GDM1 (cell line): Measurements from ENCODE around the gene ZNF121.
"Not testable (repeated sequence)": the region's sequence is repeated elsewhere in the genome, so short reads cannot be mapped to it uniquely, and the experiment has no call there.

Experiments used
- DNase-seq: peaks from one replicate; lab custom pipeline; 2025; lab: John Stamatoyannopoulos, UW

ZNF121 gene

DNA sequence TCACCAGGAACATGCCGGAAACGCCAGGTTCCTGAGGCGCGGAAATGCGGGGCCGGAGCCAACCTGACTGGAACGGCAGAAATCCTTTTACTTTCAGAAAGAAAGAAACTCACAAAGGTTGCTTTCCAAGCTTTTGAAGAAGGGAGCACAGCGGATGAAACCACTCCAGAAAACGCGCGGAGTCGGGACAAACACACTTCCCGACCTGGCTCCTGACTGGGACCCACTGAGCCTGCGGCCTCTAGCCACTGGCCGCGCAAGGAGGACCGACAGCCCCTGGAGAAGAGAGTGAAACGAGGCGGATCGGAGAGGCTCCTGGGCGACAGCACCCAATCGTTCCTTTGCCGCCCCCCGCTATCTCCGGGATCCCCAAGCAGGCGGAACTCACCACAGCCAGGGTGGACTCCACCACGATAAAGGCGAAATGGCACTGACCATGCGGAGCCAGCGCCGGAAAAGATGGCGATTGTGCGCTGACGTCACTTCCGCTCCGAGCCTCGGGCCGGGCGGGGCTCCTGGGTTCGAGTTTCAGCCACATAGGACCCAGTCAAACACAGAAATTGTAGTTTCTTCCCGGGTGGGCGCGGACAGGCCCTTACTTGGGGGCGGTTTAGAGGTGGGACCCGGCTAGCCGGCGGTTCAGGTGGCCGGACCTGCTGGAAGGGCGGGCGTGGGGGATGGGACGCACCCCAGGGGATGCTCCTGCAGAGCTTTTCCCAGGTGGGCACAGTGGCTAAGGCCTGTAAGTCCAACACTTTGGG lies at the start of gene ZNF121:
ZNF121 (minus strand) TSS at position 432 of the 761 bp plus-strand sequence. CDS start 16,407 bp downstream, outside the sequence.
- DNase-seq = peak; percentile 63

DNA sequence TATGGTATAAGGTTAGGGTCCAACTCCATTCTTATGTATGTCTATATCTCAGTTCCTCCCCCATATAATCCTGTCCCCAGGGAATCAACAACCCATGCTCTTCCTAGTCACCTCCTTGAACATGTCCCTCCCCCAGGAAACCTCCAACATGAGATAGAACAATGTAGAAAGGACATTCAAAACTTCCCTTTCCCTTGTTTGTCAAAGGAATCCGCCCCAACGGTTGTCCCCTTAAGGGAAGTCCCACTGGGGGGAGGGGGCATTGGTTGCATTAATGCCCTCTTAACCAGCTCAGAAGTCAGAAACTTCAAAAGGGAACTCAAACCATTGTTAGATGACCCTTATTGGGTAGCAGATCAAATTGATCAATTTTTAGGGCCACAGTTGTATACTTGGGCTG lies 43.6 kb upstream of the ZNF121 start:
- peak; percentile 18 for DNase-seq

DNA sequence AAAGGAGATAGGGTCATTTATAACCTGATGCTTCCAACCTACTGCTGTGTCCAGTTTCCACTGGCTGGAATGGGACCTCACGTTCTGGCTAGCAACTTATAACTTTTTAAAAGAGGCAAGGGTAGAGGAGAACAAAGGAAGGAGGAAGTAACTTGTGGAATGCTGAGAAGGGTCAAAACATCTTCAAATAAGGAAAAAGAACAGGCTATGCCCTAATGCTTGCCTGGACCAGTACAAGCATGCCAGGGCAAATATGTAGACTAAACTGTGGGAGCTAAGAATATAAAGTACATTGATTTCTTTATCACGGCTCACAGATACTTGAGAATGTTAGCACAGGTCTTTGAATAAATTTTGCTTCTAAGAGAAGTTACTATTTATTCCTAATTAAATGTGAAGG lies 38.2 kb upstream of the ZNF121 start:
- no peak for DNase-seq

DNA sequence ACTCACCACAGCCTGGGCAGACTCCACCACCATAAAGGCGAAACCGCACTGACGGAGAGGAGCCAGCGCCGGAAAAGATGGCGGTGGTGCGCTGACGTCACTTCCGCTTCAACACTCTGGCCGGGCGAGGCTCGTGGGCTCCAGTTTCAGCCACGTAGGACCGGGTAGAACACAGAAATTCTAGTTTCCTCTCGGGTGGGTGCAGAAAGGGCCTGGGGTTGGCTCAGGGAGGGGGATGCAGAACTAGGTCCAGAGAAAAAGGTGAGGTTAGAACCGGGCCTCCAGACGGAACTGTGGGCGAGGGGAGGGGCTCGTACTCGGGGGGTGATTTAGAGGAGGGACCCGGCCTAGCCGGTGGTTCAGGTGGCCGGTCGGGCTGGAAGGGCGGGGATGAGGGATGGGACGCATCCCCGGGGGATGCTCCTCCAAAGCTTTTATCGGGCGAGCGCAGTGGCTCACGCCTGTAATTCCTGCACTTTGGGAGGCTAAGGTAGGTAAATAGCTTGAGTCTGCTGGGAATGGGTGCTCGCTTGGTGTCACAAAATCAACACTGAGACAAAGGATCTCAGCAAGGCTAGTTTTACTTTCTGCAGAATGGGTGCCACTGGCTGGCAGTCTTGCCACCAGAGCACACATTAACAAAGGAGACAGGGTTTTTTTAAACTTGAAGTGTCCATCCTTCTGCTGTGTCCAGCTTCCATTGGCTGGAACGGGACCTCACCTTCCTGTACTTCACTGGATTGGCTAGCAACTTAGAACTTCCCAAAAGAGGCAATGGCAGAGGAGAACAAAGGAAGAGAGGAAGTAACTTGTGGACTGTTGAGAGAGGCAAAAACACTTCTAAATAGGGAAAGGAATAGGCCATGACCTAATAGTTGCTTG lies 37.1 kb upstream of the ZNF121 start, which contains the start of gene ZNF561:
ZNF561 (minus strand) TSS at position 77 of the 882 bp plus-strand sequence. CDS start 1,776 bp downstream, outside the sequence.
- peak; percentile 84 for DNase-seq

DNA sequence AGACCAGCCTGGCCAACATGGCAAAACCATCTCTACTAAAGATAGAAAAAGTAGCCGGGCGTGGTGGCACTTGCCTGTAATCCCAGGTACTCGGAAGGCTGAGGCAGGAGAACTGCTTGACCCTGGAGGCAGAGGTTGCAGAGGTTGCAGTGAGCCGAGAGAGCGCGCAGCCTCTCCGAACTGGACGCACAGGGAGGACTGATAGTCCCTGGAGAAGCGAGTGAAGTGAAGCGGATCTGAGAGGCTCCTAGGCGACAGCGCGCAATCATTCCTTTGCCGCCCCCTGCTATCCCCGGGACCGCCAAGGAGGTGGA lies 36.5 kb upstream of the ZNF121 start:
- no peak for DNase-seq

DNA sequence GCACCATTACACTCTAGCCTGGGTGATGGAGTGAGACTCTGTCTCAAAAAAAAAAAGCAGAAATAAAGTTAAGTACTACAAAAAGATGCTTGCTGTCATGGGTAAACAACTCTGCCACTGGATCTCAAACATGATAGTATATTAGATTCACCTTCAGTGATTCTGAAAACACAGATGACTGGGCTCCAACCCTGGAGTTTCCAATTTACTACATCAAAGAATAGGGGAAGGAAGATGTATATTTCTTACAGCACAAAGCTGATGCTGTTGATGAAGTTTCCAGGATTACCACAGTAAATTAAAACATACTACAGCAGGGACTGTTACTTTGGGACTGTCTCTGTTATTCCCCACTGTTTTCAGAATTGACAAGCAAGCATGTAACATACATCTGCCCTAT lies 31.5 kb upstream of the ZNF121 start:
- no peak for DNase-seq

DNA sequence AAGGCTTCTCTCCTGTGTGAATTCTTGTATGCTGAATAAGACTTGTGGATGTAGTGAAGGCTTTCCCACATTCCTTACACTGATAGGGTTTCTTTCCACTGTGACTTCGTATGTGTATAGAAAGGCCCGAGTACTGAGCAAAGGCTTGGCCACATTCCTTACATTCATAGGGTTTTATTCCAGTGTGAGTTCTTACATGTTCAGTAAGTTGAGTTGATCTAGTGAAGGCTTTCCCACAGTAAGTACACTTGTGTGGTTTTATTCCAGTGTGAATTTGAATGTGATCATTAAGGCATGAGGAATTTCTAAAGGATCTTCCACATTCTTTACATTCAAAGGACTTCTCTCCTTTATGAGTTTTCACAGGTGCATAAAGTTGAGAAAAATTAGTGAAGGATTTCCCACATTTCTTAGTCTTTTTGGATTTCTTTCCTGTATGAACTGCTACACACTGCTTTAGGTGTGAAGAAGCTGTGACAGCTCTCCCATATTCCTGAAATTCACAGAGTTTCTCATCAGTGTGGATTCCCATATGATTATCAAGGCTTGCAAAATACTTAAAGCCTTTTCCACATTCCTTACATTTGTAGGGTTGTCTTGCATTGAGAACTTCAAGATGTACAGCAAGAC lies 26.3 kb upstream of the ZNF121 start:
- DNase-seq = no peak

DNA sequence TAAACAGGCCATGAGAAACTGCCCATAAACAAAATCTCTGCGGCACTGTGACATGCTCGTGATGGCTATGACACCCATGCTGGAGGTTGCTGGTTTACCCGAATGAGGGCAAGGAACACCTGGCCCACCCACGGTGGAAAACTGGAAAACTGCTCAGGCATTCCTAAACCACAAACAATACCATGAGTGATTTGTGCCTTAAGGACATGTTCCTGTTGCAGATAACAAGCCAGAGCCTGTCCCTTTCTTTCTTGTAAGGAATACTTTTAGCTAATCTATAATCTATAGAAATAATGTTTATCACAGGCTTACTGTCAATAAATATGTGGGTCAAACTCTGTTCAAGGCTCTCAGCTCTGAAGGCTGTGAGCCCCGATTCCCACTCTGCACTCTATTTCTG lies 24.6 kb upstream of the ZNF121 start:
- no peak for DNase-seq

DNA sequence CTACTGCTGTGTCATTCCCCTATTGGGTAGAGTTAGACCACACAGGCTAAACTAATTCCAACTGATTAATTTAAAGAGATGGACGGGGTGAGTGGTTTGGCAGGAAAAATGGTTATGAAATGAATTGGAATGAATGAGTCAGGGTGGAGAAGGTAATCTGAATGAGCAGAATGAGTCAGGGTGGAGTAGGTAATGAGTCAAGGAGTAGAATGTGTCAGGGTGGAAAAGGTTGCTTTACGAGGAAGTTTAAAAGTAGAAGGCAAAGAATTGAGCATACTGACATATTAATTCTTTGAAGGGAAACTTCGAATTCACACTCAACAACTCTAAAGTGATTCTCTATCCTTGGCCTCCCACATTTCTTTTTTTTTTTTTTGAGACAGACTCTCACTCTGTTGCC lies 12.7 kb upstream of the ZNF121 start:
- no peak for DNase-seq

DNA sequence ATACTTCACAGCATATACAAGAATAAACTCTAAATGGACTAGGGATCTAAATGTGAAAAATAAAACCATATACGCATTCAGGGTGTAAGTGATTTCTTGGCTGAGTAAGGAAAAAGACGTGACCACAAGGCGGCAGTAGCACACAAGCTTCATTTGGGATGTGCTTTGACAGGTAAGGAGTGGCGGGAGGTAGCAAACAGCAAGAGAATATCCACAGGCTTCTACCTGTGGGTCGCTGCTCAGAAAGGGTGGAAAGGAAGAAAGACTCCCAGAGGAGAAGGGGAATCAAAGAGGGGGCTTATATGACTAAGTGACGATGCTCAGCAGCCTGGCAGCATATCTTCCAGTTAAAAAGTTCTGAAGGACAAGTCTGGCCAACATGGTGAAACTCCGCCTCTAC lies 2.5 kb upstream of the ZNF121 start:
- peak; percentile 66 for DNase-seq

DNA sequence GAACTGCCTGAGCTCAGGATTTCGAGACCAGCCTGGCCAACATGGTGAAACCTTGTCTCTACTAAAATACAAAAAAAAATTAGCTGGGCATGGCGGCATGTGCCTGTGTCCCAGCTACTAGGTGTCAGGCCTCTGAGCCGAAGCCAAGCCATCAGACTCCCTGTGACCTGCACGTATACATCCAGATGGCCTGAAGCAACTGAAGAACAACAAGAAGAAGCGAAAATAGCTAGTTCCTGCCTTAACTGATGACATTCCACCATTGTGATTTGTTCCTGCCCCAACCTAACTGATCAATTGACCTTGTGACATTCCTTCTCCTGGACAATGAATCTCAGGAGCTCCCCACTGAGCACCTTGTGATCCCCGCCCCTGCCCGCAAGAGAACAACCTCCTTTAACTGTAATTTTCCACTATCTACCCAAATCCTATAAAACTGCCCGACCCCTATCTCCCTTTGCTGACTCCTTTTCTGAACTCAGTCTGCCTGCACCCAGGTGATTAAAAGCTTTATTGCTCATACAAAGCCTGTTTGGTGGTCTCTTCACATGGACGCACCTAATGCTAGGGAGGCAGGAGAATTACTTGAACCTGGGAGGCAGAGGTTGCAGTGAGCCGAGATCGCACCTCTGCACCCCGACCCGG lies 2.1 kb downstream of the ZNF121 start:
- DNase-seq = not testable (repeated sequence)

DNA sequence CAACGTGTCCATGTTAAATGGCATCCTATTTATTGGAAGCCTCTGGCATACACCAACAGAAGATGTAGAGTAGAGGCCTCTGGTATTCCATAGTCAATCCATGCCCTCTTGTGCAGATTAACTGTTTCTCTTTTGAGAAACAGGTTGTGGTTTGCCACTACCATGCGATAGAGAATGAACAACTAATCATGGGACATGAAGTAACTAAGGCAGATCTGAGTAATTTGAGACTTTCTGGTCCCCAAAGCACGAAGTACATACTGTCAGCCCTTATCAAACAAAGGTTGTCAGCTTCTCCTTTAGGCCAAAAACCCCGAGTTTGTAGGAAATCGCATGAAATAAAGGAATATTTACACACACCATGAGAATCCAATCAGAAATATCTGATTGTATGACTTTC lies 3.6 kb downstream of the ZNF121 start:
- DNase-seq = no peak

DNA sequence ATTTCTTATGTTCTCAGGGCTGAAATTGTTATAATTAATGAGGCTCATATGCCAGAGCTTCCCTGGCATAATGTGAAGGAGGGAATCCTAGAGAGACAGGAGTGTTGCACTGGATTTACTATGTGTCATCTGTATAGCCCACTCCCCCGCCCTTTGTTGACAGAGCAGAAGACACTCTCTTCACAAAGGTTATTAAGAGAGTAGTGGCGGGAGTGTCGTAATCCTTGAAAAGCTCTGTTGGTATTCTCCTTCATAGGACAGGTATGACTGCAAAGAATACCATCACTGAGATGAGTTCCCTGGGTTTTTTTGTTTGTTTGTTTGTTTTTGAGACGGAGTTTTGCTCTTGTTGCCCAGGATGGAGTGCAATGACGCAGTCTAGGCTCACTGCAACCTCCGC lies 14.0 kb downstream of the ZNF121 start:
- no peak for DNase-seq

DNA sequence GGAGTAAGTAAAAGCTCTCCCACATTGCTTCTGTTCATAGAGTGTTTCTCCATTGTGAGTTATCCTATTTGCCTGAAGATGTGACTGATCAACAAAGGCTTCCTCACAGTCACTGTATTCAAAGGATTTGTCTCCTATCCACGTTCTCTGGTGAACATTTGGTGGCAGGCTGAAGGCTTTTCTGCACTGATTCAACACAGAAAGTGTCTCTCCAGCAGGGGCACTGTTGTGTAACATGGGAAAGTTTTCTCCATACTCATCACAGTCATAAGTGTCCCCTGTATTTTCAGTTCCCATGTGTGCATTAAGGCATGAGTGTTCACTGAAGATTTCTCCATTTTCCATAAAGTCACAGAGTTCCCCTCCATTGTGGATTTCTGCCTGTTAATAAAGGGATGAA lies 17.6 kb downstream of the ZNF121 start:
- DNase-seq = no peak

DNA sequence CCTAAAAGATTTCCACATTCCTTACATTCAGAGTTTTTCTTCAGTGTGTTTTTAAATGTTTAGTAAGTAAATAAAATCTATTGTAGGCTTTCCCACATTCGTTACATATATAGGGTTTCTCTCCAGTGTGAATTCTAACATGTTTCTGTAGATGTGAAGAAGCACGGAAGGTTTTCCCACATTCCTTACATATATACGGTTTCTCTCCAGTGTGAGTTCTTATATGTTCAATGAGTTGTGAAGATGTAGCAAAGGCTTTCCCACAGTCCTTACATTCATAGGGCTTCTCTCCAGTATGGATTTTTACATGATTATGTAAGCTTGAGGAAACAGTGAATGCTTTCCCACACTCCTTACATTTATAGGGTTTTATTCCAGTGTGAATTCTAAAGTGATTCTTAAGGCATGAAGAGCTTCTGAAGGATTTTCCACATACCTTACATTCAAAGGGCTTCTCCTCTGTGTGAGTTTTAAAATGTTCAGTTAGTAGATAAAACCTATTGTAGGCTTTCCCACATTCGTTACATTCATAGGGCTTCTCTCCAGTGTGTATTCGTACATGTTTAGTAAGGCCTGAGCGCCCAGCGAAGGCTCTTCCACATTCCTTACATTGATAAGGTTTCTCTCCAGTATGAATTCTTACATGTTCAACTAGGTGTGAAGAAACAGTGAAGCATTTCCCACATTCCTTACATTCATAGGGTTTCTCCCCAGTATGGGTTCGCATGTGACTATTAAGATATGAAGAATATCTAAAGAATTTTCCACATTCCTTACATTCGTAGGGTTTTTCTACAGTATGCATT lies 18.2 kb downstream of the ZNF121 start:
- no peak for DNase-seq

DNA sequence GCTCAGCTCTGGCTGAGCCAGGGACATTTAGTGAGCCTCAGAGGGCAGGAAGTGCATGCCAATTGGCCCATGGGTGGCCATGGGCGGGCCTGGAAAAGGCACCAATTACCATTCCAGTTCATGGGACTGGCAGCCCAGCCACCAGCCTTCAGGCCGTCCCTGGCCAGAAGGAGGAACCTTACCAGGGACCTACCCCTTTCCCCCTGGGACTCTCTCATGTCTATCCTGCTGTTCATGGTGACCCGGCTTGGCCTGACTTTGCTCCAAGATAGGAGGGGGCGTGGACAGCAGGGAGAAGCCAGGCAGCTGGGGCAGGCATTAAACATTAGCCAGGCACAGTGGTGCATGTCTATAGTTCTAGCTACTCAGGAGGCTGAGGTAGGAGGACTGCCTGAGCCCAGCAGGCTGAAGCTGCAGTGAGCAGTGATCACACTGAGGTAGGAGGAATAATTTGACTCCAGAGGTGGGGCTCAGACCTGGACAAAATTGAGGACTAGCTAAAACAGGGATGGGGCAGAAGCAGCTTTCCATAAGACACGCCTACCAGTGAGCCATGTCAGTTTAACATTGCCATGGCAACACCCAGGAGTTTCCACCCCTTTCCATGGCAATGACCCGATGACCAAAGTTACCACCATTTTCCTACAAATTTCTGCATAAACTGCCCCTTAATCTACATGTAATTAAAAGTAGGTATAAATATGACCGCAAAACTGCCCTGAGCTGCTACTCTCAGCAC lies 31.6 kb downstream of the ZNF121 start:
- DNase-seq = no peak

DNA sequence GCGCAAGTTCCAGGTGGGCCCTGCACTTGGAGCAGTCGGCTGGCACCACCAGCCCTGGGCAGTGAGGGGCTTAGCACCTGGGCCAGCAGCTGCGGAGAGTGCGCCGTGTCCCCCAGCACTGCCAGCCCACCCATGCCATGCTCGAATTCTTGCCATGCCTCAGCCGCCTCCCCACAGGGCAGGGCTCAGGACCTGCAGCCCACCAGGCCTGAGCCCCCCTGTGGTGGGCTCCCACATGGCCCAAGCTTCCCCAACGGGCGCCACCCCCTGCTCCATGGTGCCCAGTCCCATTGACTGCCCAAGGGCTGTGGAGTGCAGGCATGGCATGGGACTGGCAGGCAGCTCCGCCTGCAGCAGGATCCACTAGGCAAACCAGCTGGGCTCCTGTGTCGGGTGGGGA lies 36.4 kb downstream of the ZNF121 start:
- no peak for DNase-seq

DNA sequence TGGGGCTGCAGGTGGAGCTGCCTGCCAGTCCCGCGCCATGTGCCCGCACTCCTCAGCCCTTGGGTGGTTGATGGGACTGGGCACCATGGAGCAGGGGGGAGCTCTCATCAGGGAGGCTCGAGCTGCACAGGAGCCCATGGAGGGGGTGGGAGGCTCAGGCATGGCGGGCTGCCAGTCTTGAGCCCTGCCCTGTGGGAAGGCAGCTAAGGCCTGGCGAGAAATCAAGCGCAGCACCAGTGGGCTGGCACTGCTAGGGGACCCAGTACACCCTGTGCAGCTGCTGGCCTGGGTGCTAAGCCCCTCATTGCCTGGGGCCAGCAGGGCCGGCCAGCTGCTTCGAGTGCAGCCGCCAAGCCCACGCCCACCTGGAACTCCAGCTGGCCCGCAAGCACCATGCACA lies 43.0 kb downstream of the ZNF121 start:
- not testable (repeated sequence) for DNase-seq

DNA sequence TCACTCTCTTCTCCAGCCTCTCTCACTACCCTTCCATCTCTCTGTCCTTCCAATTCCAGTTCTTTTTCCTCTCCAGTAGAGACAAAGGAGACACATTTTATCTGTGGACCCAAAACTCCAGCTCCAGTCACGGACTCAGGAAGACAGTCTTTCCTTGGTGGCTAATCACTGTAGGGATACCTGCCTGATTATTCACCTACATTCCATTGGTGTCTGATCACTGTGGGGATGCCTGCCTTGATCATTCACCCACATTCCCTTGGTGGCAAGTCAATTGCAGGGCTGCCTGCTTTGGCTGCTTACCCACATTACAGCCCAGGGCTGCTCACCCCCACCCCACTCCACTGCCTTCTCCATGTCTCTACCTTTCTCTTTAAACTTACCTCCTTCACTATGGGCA lies 44.4 kb downstream of the ZNF121 start:
- DNase-seq = not testable (repeated sequence)

DNA sequence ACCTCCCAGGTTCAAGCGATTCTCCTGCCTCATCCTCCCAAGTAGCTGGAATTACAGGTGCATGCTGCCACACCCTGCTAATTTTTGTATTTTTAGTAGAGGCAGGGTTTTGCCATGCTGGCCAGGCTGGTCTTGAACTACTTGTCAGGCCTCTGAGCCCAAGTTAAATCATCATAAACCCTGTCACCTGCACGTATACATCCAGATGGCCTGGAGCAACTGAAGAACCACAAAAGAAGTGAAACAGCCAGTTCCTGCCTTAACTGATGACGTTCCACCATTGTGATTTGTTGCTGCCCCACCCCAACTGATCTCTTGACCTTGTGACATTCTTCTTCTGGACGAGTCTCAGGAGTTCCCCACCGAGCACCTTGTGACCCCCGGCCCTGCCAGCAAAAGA lies 45.1 kb downstream of the ZNF121 start:
- not testable (repeated sequence) for DNase-seq
